ENCODE measurements around the gene AGPAT1.

Gene AGPAT1

DNA sequence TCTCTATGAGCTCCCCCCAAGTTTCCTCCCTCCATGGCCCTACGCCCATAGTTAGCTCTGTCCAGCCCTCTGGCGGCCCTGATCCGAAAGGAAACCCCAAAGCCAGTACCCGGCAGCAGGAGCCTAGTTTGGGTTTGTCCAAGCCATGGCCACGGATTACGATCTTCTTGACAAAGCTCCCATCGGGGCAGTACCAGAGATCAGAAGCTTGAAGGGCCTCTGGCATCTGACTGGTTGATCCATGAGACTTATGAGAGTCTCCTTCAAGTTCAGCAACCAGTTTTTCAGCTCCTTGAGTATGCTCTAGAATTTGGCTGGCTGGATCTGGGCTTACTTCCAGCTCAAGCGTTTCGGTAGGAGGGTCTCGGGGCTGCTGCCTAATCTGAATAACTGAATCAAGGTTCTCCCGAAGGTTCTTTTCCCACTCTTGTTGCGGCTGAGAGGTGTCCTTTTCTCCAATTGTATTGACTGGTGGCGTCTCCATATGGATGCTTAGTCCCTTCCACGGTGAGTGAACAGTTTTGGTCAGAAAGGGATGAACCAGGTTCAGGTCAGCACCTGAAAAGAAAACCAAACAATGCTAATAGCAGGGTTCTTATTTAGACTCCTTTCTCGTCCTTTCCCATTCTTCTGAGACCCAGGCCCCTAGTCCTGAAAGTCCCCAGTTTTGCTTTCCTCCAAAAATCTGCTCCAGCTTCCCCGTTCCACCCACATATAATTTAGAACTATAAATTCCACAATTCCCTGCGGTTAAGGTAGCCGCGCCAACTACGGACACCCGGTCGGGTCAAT, 46.4 kb downstream of the AGPAT1 start:
- TF ChIP-seq TAF1 (IDR thresholded peaks at IDR 0.05; ENCODE audit: borderline replicate concordance, insufficient read depth, low read length) (no peak), SIN3A (IDR thresholded peaks at IDR 0.05; ENCODE audit: borderline replicate concordance, insufficient read depth, low read length) (no peak), FOXP2 (optimal IDR thresholded peaks at IDR 0.05; ENCODE audit: borderline replicate concordance, extremely low read depth, extremely low read length, insufficient read depth) (no peak)

DNA sequence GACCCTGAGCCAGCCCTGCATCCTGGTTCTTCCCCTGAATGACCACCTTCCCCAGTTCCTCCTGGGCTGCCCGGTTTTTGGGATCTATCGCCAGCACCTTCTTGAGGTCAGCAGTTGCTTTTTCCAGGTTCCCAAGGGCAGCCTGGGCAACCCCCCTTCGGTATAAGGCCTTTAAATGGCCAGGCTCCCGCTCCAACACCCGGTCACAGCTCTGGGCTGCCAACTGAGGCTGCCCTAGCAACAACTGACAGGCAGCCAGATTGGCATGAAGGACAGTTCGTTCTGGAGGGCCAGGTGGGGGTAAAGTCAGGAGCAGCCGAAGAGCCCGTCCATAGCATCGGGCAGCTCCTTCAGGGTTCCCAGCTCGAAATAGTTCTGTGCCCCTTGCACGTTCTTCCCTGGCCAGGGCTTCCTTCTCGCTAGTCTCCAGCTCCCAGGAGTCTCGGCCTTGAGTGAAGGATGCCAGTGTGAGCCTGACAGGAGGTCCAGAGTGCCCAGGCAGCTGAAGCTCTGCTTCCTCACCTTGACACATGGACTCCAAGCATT, 47.1 kb downstream of the AGPAT1 start:
- no peak for TF ChIP-seq POLR2AphosphoS5 (IDR thresholded peaks at IDR 0.05; ENCODE audit: low read depth, low read length)
- no peak for TF ChIP-seq SIN3A (IDR thresholded peaks at IDR 0.05; ENCODE audit: borderline replicate concordance, insufficient read depth, low read length)
- TF ChIP-seq TAF1 (IDR thresholded peaks at IDR 0.05; ENCODE audit: borderline replicate concordance, insufficient read depth, low read length): no peak
- TF ChIP-seq FOXP2 (optimal IDR thresholded peaks at IDR 0.05; ENCODE audit: borderline replicate concordance, extremely low read depth, extremely low read length, insufficient read depth): no peak
- TF ChIP-seq, protein P1, sequence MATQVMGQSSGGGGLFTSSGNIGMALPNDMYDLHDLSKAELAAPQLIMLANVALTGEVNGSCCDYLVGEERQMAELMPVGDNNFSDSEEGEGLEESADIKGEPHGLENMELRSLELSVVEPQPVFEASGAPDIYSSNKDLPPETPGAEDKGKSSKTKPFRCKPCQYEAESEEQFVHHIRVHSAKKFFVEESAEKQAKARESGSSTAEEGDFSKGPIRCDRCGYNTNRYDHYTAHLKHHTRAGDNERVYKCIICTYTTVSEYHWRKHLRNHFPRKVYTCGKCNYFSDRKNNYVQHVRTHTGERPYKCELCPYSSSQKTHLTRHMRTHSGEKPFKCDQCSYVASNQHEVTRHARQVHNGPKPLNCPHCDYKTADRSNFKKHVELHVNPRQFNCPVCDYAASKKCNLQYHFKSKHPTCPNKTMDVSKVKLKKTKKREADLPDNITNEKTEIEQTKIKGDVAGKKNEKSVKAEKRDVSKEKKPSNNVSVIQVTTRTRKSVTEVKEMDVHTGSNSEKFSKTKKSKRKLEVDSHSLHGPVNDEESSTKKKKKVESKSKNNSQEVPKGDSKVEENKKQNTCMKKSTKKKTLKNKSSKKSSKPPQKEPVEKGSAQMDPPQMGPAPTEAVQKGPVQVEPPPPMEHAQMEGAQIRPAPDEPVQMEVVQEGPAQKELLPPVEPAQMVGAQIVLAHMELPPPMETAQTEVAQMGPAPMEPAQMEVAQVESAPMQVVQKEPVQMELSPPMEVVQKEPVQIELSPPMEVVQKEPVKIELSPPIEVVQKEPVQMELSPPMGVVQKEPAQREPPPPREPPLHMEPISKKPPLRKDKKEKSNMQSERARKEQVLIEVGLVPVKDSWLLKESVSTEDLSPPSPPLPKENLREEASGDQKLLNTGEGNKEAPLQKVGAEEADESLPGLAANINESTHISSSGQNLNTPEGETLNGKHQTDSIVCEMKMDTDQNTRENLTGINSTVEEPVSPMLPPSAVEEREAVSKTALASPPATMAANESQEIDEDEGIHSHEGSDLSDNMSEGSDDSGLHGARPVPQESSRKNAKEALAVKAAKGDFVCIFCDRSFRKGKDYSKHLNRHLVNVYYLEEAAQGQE (IDR thresholded peaks at IDR 0.05; ENCODE audit: insufficient read depth in 1 of 2, low read depth in 2 of 2, low read length in 2 of 2): no peak

DNA sequence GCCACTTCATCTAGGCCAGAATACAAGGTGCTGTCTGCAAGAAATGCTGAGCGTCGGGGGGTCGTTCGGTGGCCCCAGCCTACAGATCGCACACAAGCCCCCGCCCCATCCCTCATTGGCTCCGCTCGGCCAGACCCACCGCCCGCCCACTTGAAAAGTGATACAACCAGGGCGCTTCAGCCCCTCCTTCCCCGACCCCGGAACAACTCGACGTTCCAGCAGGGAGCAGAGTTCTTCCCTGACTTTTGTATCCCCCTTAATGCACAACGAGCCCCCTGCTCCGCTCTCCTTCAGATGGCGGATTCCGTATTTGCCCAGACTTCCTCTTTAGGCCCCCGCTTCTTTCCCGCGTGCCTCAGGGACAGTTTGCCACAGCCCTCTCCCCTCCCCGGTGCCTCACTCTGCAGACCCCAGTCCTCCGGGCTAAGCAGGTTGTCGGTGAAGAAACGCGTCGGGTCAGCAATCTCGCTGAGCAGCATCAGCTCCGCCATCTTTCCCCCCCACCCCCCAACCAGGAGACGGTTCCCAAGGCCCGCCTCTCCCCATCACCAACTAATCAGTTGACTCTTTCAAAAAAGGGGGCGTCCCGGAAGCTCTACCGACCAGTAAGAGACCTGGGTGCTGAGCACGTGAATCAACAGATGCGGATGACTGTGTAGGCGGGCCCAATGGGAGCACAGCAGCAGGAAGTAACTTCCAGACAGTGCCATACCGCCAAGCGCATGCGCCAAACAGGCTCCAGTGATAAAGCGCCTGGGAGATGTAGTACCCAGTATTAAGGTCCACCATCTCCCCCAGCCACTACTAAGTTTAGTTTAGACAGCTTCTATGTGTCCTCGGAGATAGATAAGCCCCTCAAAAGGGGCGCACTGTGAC, 47.9 kb downstream of the AGPAT1 start, which contains the start of gene ATF6B:
ATF6B (minus strand) TSS at position 530 of the 876 bp plus-strand sequence; CDS start at position 491, 39 bp downstream.
- TF ChIP-seq POLR2AphosphoS5 (IDR thresholded peaks at IDR 0.05; ENCODE audit: low read depth, low read length): peak; percentile 67; the same call in 1 of the 2 replicates
- no peak for TF ChIP-seq FOXP2 (optimal IDR thresholded peaks at IDR 0.05; ENCODE audit: borderline replicate concordance, extremely low read depth, extremely low read length, insufficient read depth)
- peak; percentile 83; the same call in 1 of the 2 replicates for TF ChIP-seq TAF1 (IDR thresholded peaks at IDR 0.05; ENCODE audit: borderline replicate concordance, insufficient read depth, low read length)
- TF ChIP-seq SIN3A (IDR thresholded peaks at IDR 0.05; ENCODE audit: borderline replicate concordance, insufficient read depth, low read length): peak; percentile 58; the same call in 1 of the 2 replicates
- TF ChIP-seq, protein P1 (IDR thresholded peaks at IDR 0.05; ENCODE audit: insufficient read depth in 1 of 2, low read depth in 2 of 2, low read length in 2 of 2): no peak

DNA sequence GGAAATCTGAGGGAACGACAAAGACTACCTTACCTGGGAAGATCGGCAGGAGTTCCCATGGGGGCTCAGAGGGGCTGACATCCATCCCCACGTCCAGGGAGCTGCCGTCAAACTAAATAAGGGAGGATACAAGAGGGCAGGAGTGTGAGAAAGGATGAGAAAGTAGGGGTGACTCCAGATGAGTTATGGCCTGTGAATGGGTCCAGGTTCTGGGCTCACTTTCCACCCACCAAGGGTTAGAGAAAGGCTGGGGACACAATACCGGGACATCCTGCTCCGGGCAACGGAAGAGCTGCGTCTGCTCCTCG, 48.5 kb downstream of the AGPAT1 start:
- TF ChIP-seq SIN3A (IDR thresholded peaks at IDR 0.05; ENCODE audit: borderline replicate concordance, insufficient read depth, low read length) (no peak), FOXP2 (optimal IDR thresholded peaks at IDR 0.05; ENCODE audit: borderline replicate concordance, extremely low read depth, extremely low read length, insufficient read depth) (no peak), TAF1 (IDR thresholded peaks at IDR 0.05; ENCODE audit: borderline replicate concordance, insufficient read depth, low read length) (no peak), POLR2AphosphoS5 (IDR thresholded peaks at IDR 0.05; ENCODE audit: low read depth, low read length) (no peak)
- TF ChIP-seq, protein P1 (IDR thresholded peaks at IDR 0.05; ENCODE audit: insufficient read depth in 1 of 2, low read depth in 2 of 2, low read length in 2 of 2): no peak

DNA sequence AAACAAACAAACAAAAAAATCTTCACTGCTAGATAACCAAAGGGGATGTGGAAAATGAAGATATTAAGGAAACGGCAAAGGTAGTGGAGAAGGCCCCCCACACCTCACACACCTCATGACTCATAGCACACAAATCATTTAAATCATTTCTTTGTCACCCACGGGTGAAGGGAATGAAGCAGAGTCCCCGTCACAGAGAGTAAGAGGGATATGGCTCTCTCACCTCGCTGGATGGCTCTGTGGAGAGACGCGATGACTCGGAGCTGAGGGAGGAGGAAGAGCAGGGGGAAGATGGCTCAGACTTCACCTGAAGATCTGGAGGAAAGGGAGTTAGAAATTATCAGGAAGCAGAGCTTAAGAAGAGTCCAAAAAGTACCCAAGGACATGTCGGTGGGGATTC, 49.0 kb downstream of the AGPAT1 start:
- TF ChIP-seq FOXP2 (optimal IDR thresholded peaks at IDR 0.05; ENCODE audit: borderline replicate concordance, extremely low read depth, extremely low read length, insufficient read depth) (no peak), POLR2AphosphoS5 (IDR thresholded peaks at IDR 0.05; ENCODE audit: low read depth, low read length) (no peak), TAF1 (IDR thresholded peaks at IDR 0.05; ENCODE audit: borderline replicate concordance, insufficient read depth, low read length) (no peak)
- TF ChIP-seq, protein P1 (IDR thresholded peaks at IDR 0.05; ENCODE audit: insufficient read depth in 1 of 2, low read depth in 2 of 2, low read length in 2 of 2): no peak
